HEK293 (cell line): ENCODE data around the gene MLLT3.
A peak's percentile ranks its signal among the peaks of the same experiment; 100 is the strongest.

ENCODE experiments used
- AEBP2 ChIP-seq: fragments of 450-650 bp; formaldehyde crosslinking; IDR thresholded peaks from 2 replicates; pipeline ENCODE4 v1.5.1; 2016; ENCODE audit warnings: missing biosample characterization, missing genetic modification characterization, borderline replicate concordance
- BCL11A ChIP-seq: fragments of 450-650 bp; formaldehyde crosslinking; IDR thresholded peaks from 2 replicates; pipeline ENCODE4 v1.5.1; 2016; ENCODE audit warnings: low read depth, missing biosample characterization, missing genetic modification characterization
- GLIS2 ChIP-seq: fragments of 450-650 bp; formaldehyde crosslinking; IDR thresholded peaks from 2 replicates; pipeline ENCODE4 v1.5.1; 2016; ENCODE audit warnings: missing biosample characterization, missing genetic modification characterization
- INSM2 ChIP-seq: fragments of 450-650 bp; formaldehyde crosslinking; IDR thresholded peaks from 2 replicates; pipeline ENCODE4 v1.5.1; 2016; ENCODE audit warnings: missing biosample characterization, missing genetic modification characterization
- KLF8 ChIP-seq: fragments of 450-650 bp; formaldehyde crosslinking; IDR thresholded peaks from 2 replicates; pipeline ENCODE4 v1.5.1; 2016; ENCODE audit warnings: missing biosample characterization, missing genetic modification characterization
- MZF1 ChIP-seq: fragments of 450-650 bp; formaldehyde crosslinking; IDR thresholded peaks from 2 replicates; pipeline ENCODE4 v1.5.1; 2017; ENCODE audit warnings: missing biosample characterization, missing genetic modification characterization, borderline replicate concordance
- OSR2 ChIP-seq: fragments of 450-650 bp; formaldehyde crosslinking; IDR thresholded peaks from 2 replicates; pipeline ENCODE4 v1.5.1; 2016; ENCODE audit warnings: missing biosample characterization, missing genetic modification characterization
- OVOL3 ChIP-seq: fragments of 450-650 bp; formaldehyde crosslinking; IDR thresholded peaks from 2 replicates; pipeline ENCODE4 v1.5.1; 2016; ENCODE audit warnings: missing biosample characterization, missing genetic modification characterization
- PRDM10 ChIP-seq: fragments of 450-650 bp; formaldehyde crosslinking; IDR thresholded peaks from 2 replicates; pipeline ENCODE4 v1.5.1; 2016; ENCODE audit warnings: missing biosample characterization, missing genetic modification characterization
- REPIN1 ChIP-seq: fragments of 450-650 bp; formaldehyde crosslinking; IDR thresholded peaks from 2 replicates; pipeline ENCODE4 v1.5.1; 2017; ENCODE audit warnings: missing biosample characterization, missing genetic modification characterization, low read depth
- SCRT2 ChIP-seq: fragments of 450-650 bp; formaldehyde crosslinking; IDR thresholded peaks from 2 replicates; pipeline ENCODE4 v1.5.1; 2016; ENCODE audit warnings: missing biosample characterization, missing genetic modification characterization
- SP2 ChIP-seq: fragments of 450-650 bp; formaldehyde crosslinking; IDR thresholded peaks from 2 replicates; pipeline ENCODE4 v1.5.1; 2016; ENCODE audit warnings: missing biosample characterization, missing genetic modification characterization
- YY1 ChIP-seq: fragments of 450-650 bp; formaldehyde crosslinking; IDR thresholded peaks from 2 replicates; pipeline ENCODE4 v1.5.1; 2018; ENCODE audit warnings: missing biosample characterization, missing genetic modification characterization
- ZBTB10 ChIP-seq: fragments of 450-650 bp; formaldehyde crosslinking; IDR thresholded peaks from 2 replicates; pipeline ENCODE4 v1.5.1; 2016; ENCODE audit warnings: missing biosample characterization, missing genetic modification characterization
- ZNF148 ChIP-seq: fragments of 450-650 bp; formaldehyde crosslinking; IDR thresholded peaks from 2 replicates; pipeline ENCODE4 v1.5.0; 2017; ENCODE audit warnings: missing biosample characterization, missing genetic modification characterization, borderline replicate concordance
- ZNF2 ChIP-seq: fragments of 450-650 bp; formaldehyde crosslinking; IDR thresholded peaks from 2 replicates; pipeline ENCODE4 v1.5.1; 2016; ENCODE audit warnings: missing biosample characterization, missing genetic modification characterization
- ZNF24 ChIP-seq: fragments of 450-650 bp; formaldehyde crosslinking; IDR thresholded peaks from 2 replicates; pipeline ENCODE4 v1.5.1; 2016; ENCODE audit warnings: missing biosample characterization, missing genetic modification characterization
- ZNF248 ChIP-seq: fragments of 450-650 bp; formaldehyde crosslinking; IDR thresholded peaks from 2 replicates; pipeline ENCODE4 v1.5.1; 2017; ENCODE audit warnings: missing biosample characterization, missing genetic modification characterization
- ZNF266 ChIP-seq: fragments of 450-650 bp; formaldehyde crosslinking; IDR thresholded peaks from 2 replicates; pipeline ENCODE4 v1.5.1; 2016; ENCODE audit warnings: missing biosample characterization, missing genetic modification characterization, low read depth
- ZNF391 ChIP-seq: fragments of 450-650 bp; formaldehyde crosslinking; IDR thresholded peaks from 2 replicates; pipeline ENCODE4 v1.5.1; 2016; ENCODE audit warnings: low read depth, missing biosample characterization, missing genetic modification characterization, borderline replicate concordance
- ZNF416 ChIP-seq: fragments of 450-650 bp; formaldehyde crosslinking; IDR thresholded peaks from 2 replicates; pipeline ENCODE4 v1.5.1; 2016; ENCODE audit warnings: missing biosample characterization, missing genetic modification characterization
- ZNF48 ChIP-seq: fragments of 450-650 bp; formaldehyde crosslinking; IDR thresholded peaks from 2 replicates; pipeline ENCODE4 v1.5.1; 2016; ENCODE audit warnings: missing biosample characterization, missing genetic modification characterization
- ZNF530 ChIP-seq: fragments of 450-650 bp; formaldehyde crosslinking; IDR thresholded peaks from 2 replicates; pipeline ENCODE4 v1.5.1; 2016; ENCODE audit warnings: low read depth, missing biosample characterization, missing genetic modification characterization
- ZNF707 ChIP-seq: fragments of 450-650 bp; formaldehyde crosslinking; IDR thresholded peaks from 2 replicates; pipeline ENCODE4 v1.5.1; 2016; ENCODE audit warnings: missing biosample characterization, missing genetic modification characterization
- ZSCAN30 ChIP-seq: fragments of 450-650 bp; IDR thresholded peaks from 2 replicates; pipeline ENCODE4 v1.5.1; 2018; ENCODE audit warnings: missing biosample characterization, mild to moderate bottlenecking, missing genetic modification characterization, moderate library complexity
- ZSCAN5A ChIP-seq: fragments of 450-650 bp; formaldehyde crosslinking; IDR thresholded peaks from 2 replicates; pipeline ENCODE4 v1.5.1; 2016; ENCODE audit warnings: missing biosample characterization, missing genetic modification characterization

Gene MLLT3

GRCh38 chr9:20622330-20623020 is at the start of gene MLLT3 (continued):
- TF ChIP-seq ZBTB10 (tag by site-specific recombination) (no peak), MZF1 (tag by site-specific recombination) (peak; percentile 39; the same call in 1 of the 2 replicates), ZNF2 (no peak), ZNF391 (tag by site-specific recombination) (no peak), ZNF707 (tag by site-specific recombination) (no peak), AEBP2 (tag by site-specific recombination) (no peak), ZNF148 (tag by site-specific recombination) (no peak), PRDM10 (tag by site-specific recombination) (no peak), ZNF248 (no peak), ZNF530 (tag by site-specific recombination) (no peak), GLIS2 (tag by site-specific recombination) (peak; percentile 98), OSR2 (tag by site-specific recombination) (peak; percentile 54; the same call in 1 of the 2 replicates), ZNF48 (tag by site-specific recombination) (no peak), SCRT2 (tag by site-specific recombination) (peak; percentile 99), ZSCAN5A (tag by site-specific recombination) (no peak), BCL11A (tag by site-specific recombination) (no peak), SP2 (tag by site-specific recombination) (peak; percentile 74), ZNF24 (tag by site-specific recombination) (no peak), OVOL3 (peak; percentile 59; the same call in 1 of the 2 replicates), ZNF416 (tag by site-specific recombination) (no peak), REPIN1 (tag by site-specific recombination) (no peak), INSM2 (0 out of 2 replicates have a peak, but pooled peaks have one; percentile 18), YY1 (tag by site-specific recombination) (no peak), ZSCAN30 (tag by site-specific recombination) (0 out of 2 replicates have a peak, but pooled peaks have one; percentile 5), ZNF266 (no peak), KLF8 (tag by site-specific recombination) (0 out of 2 replicates have a peak, but pooled peaks have one; percentile 13)
